Upper lobe of left lung (tissue), 4 donors: Measurements from ENCODE around the gene AACS.

Source experiments
- CTCF ChIP-seq, 6 experiments: fragments of 450-650 bp in 4 of 6; fragments of 200-600 bp in 2 of 6; sonication (generic) in 2 of 6; IDR thresholded peaks; one replicate each; pipeline ENCODE4 v1.5.1; 2016 to 2019; ENCODE audit warnings: antibody characterized with exemption in 6 of 6
- POLR2A ChIP-seq, 4 donors: fragments of 450-650 bp; IDR thresholded peaks; one replicate each; pipeline ENCODE4 v1.5.1; 2016 to 2017; ENCODE audit warnings: antibody characterized with exemption in 4 of 4, mild to moderate bottlenecking in 2 of 4

GRCh38 chr12:125140279-125141209 is 75.3 kb downstream of the AACS start:
- TF ChIP-seq POLR2A (IDR thresholded peaks at IDR 0.05), result no peak
- no peak for TF ChIP-seq CTCF (IDR thresholded peaks at IDR 0.05)
